Measurements from ENCODE around the gene CERS5.

DNA sequence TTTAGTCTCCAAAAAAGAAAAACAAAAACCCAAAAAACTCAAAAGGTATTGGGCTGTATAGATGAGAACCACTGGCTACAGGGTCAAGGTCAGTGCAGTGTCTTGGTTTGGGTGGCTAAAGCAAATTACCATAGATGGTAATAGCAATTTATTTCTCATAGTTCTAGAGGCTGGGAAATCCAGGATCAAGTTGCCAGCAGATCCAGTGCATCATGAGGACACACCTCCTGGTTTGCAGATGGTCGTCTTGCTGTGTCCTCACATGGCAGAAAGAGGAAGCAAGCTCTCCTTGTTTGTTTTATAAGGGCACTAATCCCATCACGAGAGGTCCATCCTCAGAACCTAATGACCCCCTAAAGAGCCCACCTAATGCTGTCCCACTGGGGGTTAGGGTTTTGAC is 44.0 kb downstream of the CERS5 start:
- TF ChIP-seq, protein P1, sequence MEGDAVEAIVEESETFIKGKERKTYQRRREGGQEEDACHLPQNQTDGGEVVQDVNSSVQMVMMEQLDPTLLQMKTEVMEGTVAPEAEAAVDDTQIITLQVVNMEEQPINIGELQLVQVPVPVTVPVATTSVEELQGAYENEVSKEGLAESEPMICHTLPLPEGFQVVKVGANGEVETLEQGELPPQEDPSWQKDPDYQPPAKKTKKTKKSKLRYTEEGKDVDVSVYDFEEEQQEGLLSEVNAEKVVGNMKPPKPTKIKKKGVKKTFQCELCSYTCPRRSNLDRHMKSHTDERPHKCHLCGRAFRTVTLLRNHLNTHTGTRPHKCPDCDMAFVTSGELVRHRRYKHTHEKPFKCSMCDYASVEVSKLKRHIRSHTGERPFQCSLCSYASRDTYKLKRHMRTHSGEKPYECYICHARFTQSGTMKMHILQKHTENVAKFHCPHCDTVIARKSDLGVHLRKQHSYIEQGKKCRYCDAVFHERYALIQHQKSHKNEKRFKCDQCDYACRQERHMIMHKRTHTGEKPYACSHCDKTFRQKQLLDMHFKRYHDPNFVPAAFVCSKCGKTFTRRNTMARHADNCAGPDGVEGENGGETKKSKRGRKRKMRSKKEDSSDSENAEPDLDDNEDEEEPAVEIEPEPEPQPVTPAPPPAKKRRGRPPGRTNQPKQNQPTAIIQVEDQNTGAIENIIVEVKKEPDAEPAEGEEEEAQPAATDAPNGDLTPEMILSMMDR (IDR thresholded peaks at IDR 0.05) = no peak
- TF ChIP-seq EZH2phosphoT487 (IDR thresholded peaks at IDR 0.05) = no peak
- TF ChIP-seq EZH2 (IDR thresholded peaks at IDR 0.05) = no peak
